Vagina (tissue), 2 donors: ENCODE data around the gene RRP8. TPM values are rescaled to one million over a fixed set of nuclear protein-coding genes. Genes with fewer than 3 reads are reported as not detected.

Experiments
- DNase-seq, 2 donors: peaks; one replicate each; pipeline ENCODE4 v3.0.0-alpha.2; 2017; ENCODE audit errors: extremely low spot score in 2 of 2
- H3K27ac ChIP-seq: fragments of 200-600 bp; sonication (generic); one replicate; pipeline ENCODE4 v1.5.1; 2019
- H3K27me3 ChIP-seq: fragments of 200-600 bp; sonication (generic); one replicate; pipeline ENCODE4 v1.5.1; 2019
- H3K36me3 ChIP-seq, 2 donors: fragments of 200-600 bp; sonication (generic); one replicate each; pipeline ENCODE4 v1.5.1; 2017 to 2019
- H3K4me1 ChIP-seq: fragments of 200-600 bp; sonication (generic); one replicate; pipeline ENCODE4 v1.5.1; 2019
- H3K4me3 ChIP-seq, 2 donors: fragments of 200-600 bp; sonication (generic); 1 replicate in 1 of 2; 2 replicates in 1 of 2; pipeline ENCODE4 v1.5.1; 2016 to 2019
- H3K9me3 ChIP-seq: fragments of 200-600 bp; sonication (generic); one replicate; pipeline ENCODE4 v1.5.1; 2019
- POLR2A ChIP-seq, 2 donors: fragments of 450-650 bp; IDR thresholded peaks; one replicate each; pipeline ENCODE4 v1.6.1; 2017; ENCODE audit warnings: antibody characterized with exemption in 2 of 2, mild to moderate bottlenecking in 2 of 2, moderate library complexity in 2 of 2
- POLR2AphosphoS5 ChIP-seq, 2 donors: sonication (generic); formaldehyde crosslinking; IDR thresholded peaks; one replicate each; pipeline ENCODE4 v1.9.0; 2017; ENCODE audit warnings: antibody characterized with exemption in 2 of 2, mild to moderate bottlenecking in 2 of 2, low read depth in 1 of 2; ENCODE audit not compliant: insufficient read depth in 1 of 2
- intact Hi-C: fragments of 100-400 bp; cut with DNase I; formaldehyde crosslinking; loops from one replicate; pipeline ENCODE4 v1.15.1; 2023
- total RNA-seq: library from RNA; depleted of rRNA; stranded (reverse); fragments of >200 nt; gene quantifications from one replicate; pipeline ENCODE4 v1.2.3, GENCODE V29; 2016
- TF ChIP-seq, protein P1 (sequence below), 3 experiments: fragments of 450-650 bp in 2 of 3; fragments of 200-600 bp in 1 of 3; sonication (generic) in 1 of 3; IDR thresholded peaks; one replicate each; pipeline ENCODE4 v1.5.1; 2017 to 2019; ENCODE audit warnings: antibody characterized with exemption in 3 of 3, mild to moderate bottlenecking in 2 of 3, moderate library complexity in 2 of 3

The RRP8 gene
- total RNA-seq, 1 donor from 2014 or later: 10.3 TPM

DNA sequence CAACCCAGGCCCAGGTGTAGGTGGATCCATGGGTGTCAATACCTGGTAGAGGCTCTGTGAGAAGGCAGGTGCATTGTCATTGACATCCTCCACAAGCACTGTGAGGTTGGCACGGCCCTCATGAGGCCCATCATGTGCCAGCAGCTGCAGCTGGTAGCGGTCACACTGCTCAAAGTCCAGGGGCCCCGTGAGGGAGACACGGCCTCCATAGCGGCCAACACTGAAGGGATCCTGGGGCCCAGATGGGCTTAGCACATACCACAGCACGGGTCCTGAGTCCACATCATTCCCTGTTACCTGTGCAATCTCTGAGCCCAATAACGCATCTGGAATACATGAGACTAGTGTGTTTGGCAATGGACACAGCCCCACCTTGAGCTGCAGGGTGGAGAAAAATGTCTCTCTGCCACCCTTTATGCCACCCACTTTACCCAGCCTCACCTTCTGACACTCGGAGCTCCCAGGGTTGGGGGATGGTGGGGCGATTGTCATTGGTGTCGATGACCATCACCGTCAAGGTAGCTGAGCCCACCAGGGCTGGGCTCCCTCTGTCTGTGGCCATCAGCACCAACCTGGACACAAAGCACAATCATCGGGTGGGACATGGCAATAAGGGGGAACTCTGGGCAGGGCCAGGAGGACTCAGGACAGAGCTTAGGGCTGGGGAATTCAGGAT, 21.9 kb upstream of the RRP8 start:
- intact Hi-C loops: no loop called here
- DNase-seq: no peak
- H3K27me3 ChIP-seq: no peaks in the 10 kb centered on the region
- no peak overlapping the region for H3K4me3 ChIP-seq
- H3K9me3 ChIP-seq: no peaks in the 10 kb centered on the region
- no peak overlapping the region for H3K27ac ChIP-seq
- TF ChIP-seq, protein P1, sequence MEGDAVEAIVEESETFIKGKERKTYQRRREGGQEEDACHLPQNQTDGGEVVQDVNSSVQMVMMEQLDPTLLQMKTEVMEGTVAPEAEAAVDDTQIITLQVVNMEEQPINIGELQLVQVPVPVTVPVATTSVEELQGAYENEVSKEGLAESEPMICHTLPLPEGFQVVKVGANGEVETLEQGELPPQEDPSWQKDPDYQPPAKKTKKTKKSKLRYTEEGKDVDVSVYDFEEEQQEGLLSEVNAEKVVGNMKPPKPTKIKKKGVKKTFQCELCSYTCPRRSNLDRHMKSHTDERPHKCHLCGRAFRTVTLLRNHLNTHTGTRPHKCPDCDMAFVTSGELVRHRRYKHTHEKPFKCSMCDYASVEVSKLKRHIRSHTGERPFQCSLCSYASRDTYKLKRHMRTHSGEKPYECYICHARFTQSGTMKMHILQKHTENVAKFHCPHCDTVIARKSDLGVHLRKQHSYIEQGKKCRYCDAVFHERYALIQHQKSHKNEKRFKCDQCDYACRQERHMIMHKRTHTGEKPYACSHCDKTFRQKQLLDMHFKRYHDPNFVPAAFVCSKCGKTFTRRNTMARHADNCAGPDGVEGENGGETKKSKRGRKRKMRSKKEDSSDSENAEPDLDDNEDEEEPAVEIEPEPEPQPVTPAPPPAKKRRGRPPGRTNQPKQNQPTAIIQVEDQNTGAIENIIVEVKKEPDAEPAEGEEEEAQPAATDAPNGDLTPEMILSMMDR (IDR thresholded peaks at IDR 0.05): no peak
- no peak for TF ChIP-seq POLR2AphosphoS5 (IDR thresholded peaks at IDR 0.05; ENCODE audit: insufficient read depth in 1 of 2, low read depth in 1 of 2)
- no peak for TF ChIP-seq POLR2A (IDR thresholded peaks at IDR 0.05)
- no peaks in the 10 kb centered on the region for H3K4me1 ChIP-seq
- H3K36me3 ChIP-seq: peaks cover 0 to 31% of the 10 kb centered on the region in 2 donors

GRCh38 chr11:6623391-6624363, 20.3 kb upstream of the RRP8 start:
- Histone ChIP-seq H3K9me3 (no peaks in the 10 kb centered on the region), H3K27me3 (no peaks in the 10 kb centered on the region), H3K27ac (no peak overlapping the region), H3K4me3 (no peak overlapping the region), H3K4me1 (peaks cover 5% of the 10 kb centered on the region), H3K36me3 (peaks cover 0 to 21% of the 10 kb centered on the region in 2 donors)
- TF ChIP-seq POLR2AphosphoS5 (IDR thresholded peaks at IDR 0.05; ENCODE audit: insufficient read depth in 1 of 2, low read depth in 1 of 2) (no peak), POLR2A (IDR thresholded peaks at IDR 0.05) (no peak)
- TF ChIP-seq, protein P1 (IDR thresholded peaks at IDR 0.05): no peak
- DNase-seq: no peak
- intact Hi-C loops: no loop called here

- H3K9me3 ChIP-seq: no peaks in the 10 kb centered on the region
- no peaks in the 10 kb centered on the region for H3K27me3 ChIP-seq
- intact Hi-C loops: no loop called here
- H3K36me3 ChIP-seq: peaks cover 0 to 21% of the 10 kb centered on the region in 2 donors
- no peak overlapping the region for H3K4me3 ChIP-seq
- no peak overlapping the region for H3K27ac ChIP-seq
- no peak for TF ChIP-seq POLR2A (IDR thresholded peaks at IDR 0.05)
- no peak for TF ChIP-seq POLR2AphosphoS5 (IDR thresholded peaks at IDR 0.05; ENCODE audit: insufficient read depth in 1 of 2, low read depth in 1 of 2)
- TF ChIP-seq, protein P1 (IDR thresholded peaks at IDR 0.05): no peak
- peaks cover 13% of the 10 kb centered on the region for H3K4me1 ChIP-seq
- DNase-seq: no peak
Measured at GRCh38 chr11:6622261-6623171, 19.1 kb upstream of the RRP8 start.

- intact Hi-C loops: no loop called here
- TF ChIP-seq POLR2AphosphoS5 (IDR thresholded peaks at IDR 0.05; ENCODE audit: insufficient read depth in 1 of 2, low read depth in 1 of 2) (no peak), POLR2A (IDR thresholded peaks at IDR 0.05) (no peak)
- TF ChIP-seq, protein P1 (IDR thresholded peaks at IDR 0.05): no peak
- Histone ChIP-seq H3K27ac (no peak overlapping the region), H3K4me3 (no peak overlapping the region), H3K9me3 (no peaks in the 10 kb centered on the region), H3K36me3 (peaks cover 0 to 16% of the 10 kb centered on the region in 2 donors), H3K4me1 (peaks cover 17% of the 10 kb centered on the region), H3K27me3 (no peaks in the 10 kb centered on the region)
- no peak for DNase-seq
Measured at GRCh38 chr11:6621711-6622211, 18.3 kb upstream of the RRP8 start.
